GM12878 (cell line): ENCODE data around the gene CD300A. TPM values are rescaled to one million over a fixed set of nuclear protein-coding genes. Genes with fewer than 3 reads are reported as not detected.

ENCODE experiments used
- ATF2 ChIP-seq: IDR thresholded peaks from 2 replicates; pipeline ENCODE4 v1.6.1; 2012; ENCODE audit warnings: low read length, inconsistent platforms
- BCLAF1 ChIP-seq: fragments of 450-650 bp; IDR thresholded peaks from 2 replicates; pipeline ENCODE4 v1.6.1; 2017; ENCODE audit warnings: antibody characterized with exemption, mild to moderate bottlenecking, moderate library complexity
- CREM ChIP-seq: IDR thresholded peaks from 2 replicates; pipeline ENCODE4 v1.6.1; 2014; ENCODE audit warnings: antibody characterized with exemption, low read depth
- DPF2 ChIP-seq: fragments of 450-650 bp; IDR thresholded peaks from 2 replicates; pipeline ENCODE4 v1.6.1; 2017; ENCODE audit warnings: mild to moderate bottlenecking
- HDAC6 ChIP-seq: fragments of 200-600 bp; sonication (generic); IDR thresholded peaks from one replicate; pipeline ENCODE4 v1.8.0; 2017; ENCODE audit warnings: antibody characterized with exemption; ENCODE audit not compliant: unreplicated experiment
- IKZF1 ChIP-seq: fragments of 450-650 bp; conservative IDR thresholded peaks from 2 replicates; pipeline ENCODE4 v1.6.1; 2017; ENCODE audit warnings: antibody characterized with exemption, mild to moderate bottlenecking
- JUND ChIP-seq: IDR thresholded peaks from 2 replicates; pipeline ENCODE4 v1.6.1; 2012; ENCODE audit warnings: low read depth, mild to moderate bottlenecking, low read length, improper control_type of control experiment, moderate library complexity
- MTA2 ChIP-seq: fragments of 450-650 bp; IDR thresholded peaks from 2 replicates; pipeline ENCODE4 v1.6.1; 2016; ENCODE audit warnings: low read depth, mild to moderate bottlenecking, moderate library complexity
- MXI1 ChIP-seq: fragments of 150-350 bp; IDR thresholded peaks from 2 replicates; pipeline ENCODE4 v1.6.1; 2011; ENCODE audit warnings: low read depth, mild to moderate bottlenecking, inconsistent platforms, low read length, improper control_type of control experiment
- MYB ChIP-seq: fragments of 150-350 bp; IDR thresholded peaks from 2 replicates; pipeline ENCODE4 v1.6.1; 2014; ENCODE audit warnings: mild to moderate bottlenecking, low read depth, low read length, borderline replicate concordance
- NR2F1 ChIP-seq: fragments of 450-650 bp; conservative IDR thresholded peaks from 2 replicates; pipeline ENCODE4 v1.6.1; 2017; ENCODE audit warnings: mild to moderate bottlenecking
- PAX8 ChIP-seq: fragments of 450-650 bp; IDR thresholded peaks from 2 replicates; pipeline ENCODE4 v1.6.1; 2017; ENCODE audit warnings: mild to moderate bottlenecking, moderate library complexity
- PKNOX1 ChIP-seq: fragments of 450-650 bp; IDR thresholded peaks from 2 replicates; pipeline ENCODE4 v1.6.1; 2016; ENCODE audit warnings: mild to moderate bottlenecking
- RAD51 ChIP-seq: fragments of 450-650 bp; IDR thresholded peaks from 2 replicates; pipeline ENCODE4 v1.6.1; 2016; ENCODE audit warnings: moderate library complexity, mild to moderate bottlenecking, inconsistent platforms
- RBBP5 ChIP-seq: fragments of 200-600 bp; sonication (generic); conservative IDR thresholded peaks from 2 replicates; pipeline ENCODE4 v1.6.1; 2016
- RCOR1 ChIP-seq: conservative IDR thresholded peaks from 2 replicates; pipeline ENCODE4 v1.6.1; 2012; ENCODE audit warnings: low read depth, low read length, improper control_type of control experiment
- RELA ChIP-seq: fragments of 450-650 bp; IDR thresholded peaks from 2 replicates; pipeline ENCODE4 v1.8.0; 2014; ENCODE audit warnings: borderline replicate concordance; ENCODE audit not compliant: partially characterized antibody
- SMAD1 ChIP-seq: fragments of 450-650 bp; IDR thresholded peaks from 2 replicates; pipeline ENCODE4 v1.6.1; 2018; ENCODE audit warnings: mild to moderate bottlenecking, low read depth; ENCODE audit not compliant: partially characterized antibody
- SMAD5 ChIP-seq: IDR thresholded peaks from 2 replicates; pipeline ENCODE4 v1.6.1; 2016; ENCODE audit warnings: antibody characterized with exemption, low read depth
- SMARCA5 ChIP-seq: fragments of 450-650 bp; IDR thresholded peaks from 2 replicates; pipeline ENCODE4 v1.6.1; 2017; ENCODE audit warnings: mild to moderate bottlenecking
- SMC3 ChIP-seq: IDR thresholded peaks from 2 replicates; pipeline ENCODE4 v1.6.1; 2011; ENCODE audit warnings: low read length, improper control_type of control experiment, borderline replicate concordance
- SREBF1 ChIP-seq: IDR thresholded peaks from 2 replicates; pipeline ENCODE4 v1.6.1; 2012; ENCODE audit warnings: mild to moderate bottlenecking, low read length
- STAT3 ChIP-seq: IDR thresholded peaks from 2 replicates; pipeline ENCODE4 v1.6.1; 2011; ENCODE audit warnings: low read depth, low read length, improper control_type of control experiment
- SUPT20H ChIP-seq: IDR thresholded peaks from 2 replicates; pipeline ENCODE4 v1.6.1; 2011; ENCODE audit warnings: low read depth, mild to moderate bottlenecking, low read length, moderate library complexity, borderline replicate concordance; ENCODE audit not compliant: control insufficient read depth
- USF2 ChIP-seq: IDR thresholded peaks from 2 replicates; pipeline ENCODE4 v1.6.1; 2011; ENCODE audit warnings: low read depth, low read length, improper control_type of control experiment, borderline replicate concordance
- ZNF217 ChIP-seq: fragments of 450-650 bp; IDR thresholded peaks from 2 replicates; pipeline ENCODE4 v1.6.1; 2017; ENCODE audit warnings: antibody characterized with exemption, mild to moderate bottlenecking
- ZZZ3 ChIP-seq: IDR thresholded peaks from 2 replicates; pipeline ENCODE4 v1.6.1; 2011; ENCODE audit warnings: low read depth; ENCODE audit not compliant: control insufficient read depth, insufficient read length
- polyA plus RNA-seq, 11 experiments: library from polyadenylated mRNA; depleted of rRNA in 4 of 11; unstranded in 6 of 11; stranded (reverse) in 5 of 11; fragments of >200 nt; fragmentation: Nextera tagmentation in 4 of 11; fragmentation: Illumina TruSeq in 1 of 11; extraction: Ambion mirVana in 4 of 11; extraction: Trizol in 1 of 11; gene quantifications; 1 replicate in 1 of 11; 2 replicates in 10 of 11; pipeline versions ENCODE4 v1.2.1 to v1.2.3, GENCODE V29; 2011 to 2016; ENCODE audit warnings: inconsistent platforms in 2 of 11, missing spikeins in 2 of 11, low read depth in 1 of 11
- total RNA-seq, 4 experiments: library from RNA; depleted of rRNA in 3 of 4; stranded (reverse); fragments of >200 nt in 3 of 4; fragmentation: Illumina TruSeq in 1 of 4; extraction: Trizol in 1 of 4; gene quantifications; 2 replicates each; pipeline versions ENCODE4 v1.2.1 to v1.2.3, GENCODE V29; 2013 to 2021

The CD300A gene
- total and polyA plus RNA-seq, 10 of the 15 experiments (the other 5 are each of a cell fraction or from before 2014, with no cell fraction given): 10.6 to 128 (median 36.1) TPM

- no peak for TF ChIP-seq STAT3
- peak; percentile 98 for TF ChIP-seq SMARCA5
- TF ChIP-seq ATF2: no peak
- TF ChIP-seq NR2F1: peak; percentile 28; the same call in 1 of the 2 replicates
- TF ChIP-seq JUND: 0 out of 2 replicates have a peak, but pooled peaks have one; percentile 7
- no peak for TF ChIP-seq CREM
- no peak for TF ChIP-seq ZZZ3
- TF ChIP-seq BCLAF1: no peak
- no peak for TF ChIP-seq SREBF1
- no peak for TF ChIP-seq SMC3
- TF ChIP-seq PKNOX1: no peak; the same call in 1 of the 2 replicates
- TF ChIP-seq RAD51: no peak; the same call in 1 of the 2 replicates
- TF ChIP-seq MYB: no peak
- peak; percentile 33 for TF ChIP-seq IKZF1
- peak; percentile 14 for TF ChIP-seq RELA
- TF ChIP-seq USF2: no peak
- TF ChIP-seq PAX8: no peak
- TF ChIP-seq ZNF217: peak; percentile 99
- 0 out of 2 replicates have a peak, but pooled peaks have one; percentile 57 for TF ChIP-seq RCOR1
- no peak for TF ChIP-seq HDAC6
- peak; percentile 67 for TF ChIP-seq DPF2
- TF ChIP-seq RBBP5: no peak
- TF ChIP-seq SMAD1: no peak
- no peak for TF ChIP-seq SMAD5
- no peak for TF ChIP-seq MXI1
- TF ChIP-seq SUPT20H: no peak
- TF ChIP-seq MTA2: peak; percentile 47; the same call in 1 of the 2 replicates
Measured at GRCh38 chr17:74417178-74418045, 49.0 kb upstream of the CD300A start (continued).
